GM10847 (cell line): Measurements from ENCODE around the gene GMEB1.

Experiments used
- POLR2A ChIP-seq: IDR thresholded peaks from 2 replicates; pipeline ENCODE4 v1.6.1; 2011; ENCODE audit not compliant: insufficient read length; ENCODE audit errors: extremely low read depth

The GMEB1 gene

GRCh38 chr1:28668956-28669723 is 556 bp downstream of the GMEB1 start:
- TF ChIP-seq POLR2A: no peak

GRCh38 chr1:28671254-28671780 is 2.7 kb downstream of the GMEB1 start:
- TF ChIP-seq POLR2A: no peak

DNA sequence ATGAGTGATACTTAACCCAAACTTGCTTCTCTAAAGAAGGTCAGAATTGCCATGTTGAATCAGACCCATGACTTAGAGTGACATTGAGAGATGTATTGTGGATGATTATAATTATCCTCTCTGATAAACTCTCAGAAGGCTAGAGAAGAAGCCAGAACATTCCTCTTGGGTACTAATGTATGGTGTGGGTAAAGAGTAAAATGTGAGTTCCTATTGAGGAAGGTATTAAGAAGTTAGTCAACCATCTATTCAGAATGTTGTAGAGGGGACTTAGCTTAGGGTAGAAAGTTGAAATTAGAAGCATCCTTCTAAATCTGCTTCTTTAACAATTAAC is 7.3 kb downstream of the GMEB1 start:
- no peak for TF ChIP-seq POLR2A

DNA sequence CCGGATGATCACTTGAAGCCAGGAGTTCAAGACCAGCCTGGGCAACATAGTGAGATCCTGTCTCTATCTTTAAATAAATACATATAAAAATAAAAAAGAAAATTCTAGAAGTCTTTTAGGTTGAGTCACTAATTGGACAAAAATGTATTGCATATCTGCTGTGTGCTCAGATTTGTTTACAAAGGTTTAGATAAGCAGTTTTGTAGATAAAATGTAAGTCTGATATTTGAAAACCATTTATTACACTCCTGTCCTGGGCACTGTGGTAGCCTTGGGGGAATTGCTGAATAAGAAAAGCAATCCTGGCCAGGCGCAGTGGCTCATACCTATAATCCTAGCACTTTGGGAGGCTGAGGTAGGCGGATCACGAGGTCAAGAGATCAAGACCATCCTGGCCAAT is 11.6 kb downstream of the GMEB1 start:
- TF ChIP-seq POLR2A: no peak

- TF ChIP-seq POLR2A: no peak
Measured at GRCh38 chr1:28682840-28683239, 14.3 kb downstream of the GMEB1 start.

- TF ChIP-seq POLR2A: no peak
Measured at GRCh38 chr1:28684937-28685336, 16.4 kb downstream of the GMEB1 start.

DNA sequence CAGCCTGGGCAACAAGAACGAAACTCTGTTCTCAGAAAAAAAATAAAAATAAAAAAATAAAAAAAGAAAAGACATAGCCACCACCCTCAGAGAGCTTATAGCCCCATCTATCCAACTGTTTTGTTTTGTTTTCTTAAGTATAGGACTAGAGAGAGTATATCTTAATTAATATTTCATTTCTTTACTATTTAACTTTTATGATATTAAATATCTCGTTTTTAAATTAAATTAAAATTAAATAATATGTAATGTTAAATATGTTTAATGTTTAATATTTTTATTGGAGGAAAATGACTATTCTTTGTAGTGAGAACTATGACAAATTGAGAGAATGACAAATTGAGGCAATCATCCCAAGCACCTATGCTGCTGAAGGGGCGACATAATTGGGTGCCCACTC is 35.0 kb downstream of the GMEB1 start:
- TF ChIP-seq POLR2A: no peak

DNA sequence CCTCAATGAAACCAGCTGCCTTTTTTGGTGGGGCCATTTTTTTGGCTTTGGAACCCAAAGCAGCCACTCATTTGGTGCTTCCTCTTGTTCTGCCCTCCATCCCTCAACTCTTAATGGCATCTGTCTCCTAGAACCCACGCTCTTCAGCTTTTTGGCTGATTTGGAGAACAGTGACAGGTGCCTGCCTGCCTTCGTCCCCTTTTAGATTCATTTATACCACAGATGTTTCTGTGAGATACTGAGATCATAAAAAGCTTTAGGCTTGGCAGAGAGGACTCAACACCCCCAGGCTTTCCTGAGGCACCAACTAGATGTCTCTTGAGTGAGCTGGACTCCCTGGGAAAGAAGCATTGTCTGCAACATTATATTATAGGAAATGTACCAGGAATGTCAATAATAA is 47.8 kb downstream of the GMEB1 start:
- no peak for TF ChIP-seq POLR2A

- TF ChIP-seq POLR2A: no peak
Measured at GRCh38 chr1:28718166-28718565, 49.6 kb downstream of the GMEB1 start.

- no peak for TF ChIP-seq POLR2A
Measured at GRCh38 chr1:28718586-28719331, 50.2 kb downstream of the GMEB1 start.

GRCh38 chr1:28719332-28719619 is 50.7 kb downstream of the GMEB1 start:
- no peak for TF ChIP-seq POLR2A

- TF ChIP-seq POLR2A: no peak
Measured at GRCh38 chr1:28720376-28720775, 51.8 kb downstream of the GMEB1 start.

DNA sequence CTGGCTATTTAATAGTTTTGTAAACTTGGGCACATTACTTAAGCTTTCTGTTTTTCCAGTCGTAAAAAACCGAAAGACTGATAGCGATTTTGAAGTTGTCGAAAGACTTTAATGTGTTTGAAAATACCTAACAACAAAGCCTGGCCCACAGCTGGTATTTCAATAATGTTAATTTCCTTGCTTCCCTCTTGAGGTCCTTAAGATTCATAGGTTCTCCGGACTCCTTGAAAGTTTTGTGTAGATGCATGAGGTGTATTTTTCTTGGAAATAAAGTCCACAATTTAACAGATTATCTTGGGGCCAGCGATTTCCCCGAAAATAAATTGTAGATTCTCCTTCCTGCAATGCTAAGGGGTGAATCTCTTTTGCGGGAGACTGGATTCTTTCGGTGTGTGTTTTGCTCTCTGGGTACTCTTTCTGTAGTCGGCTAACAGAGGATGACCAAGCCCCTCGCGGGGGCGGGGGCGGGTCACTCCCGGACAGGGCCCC is 67.4 kb downstream of the GMEB1 start:
- no peak for TF ChIP-seq POLR2A

- TF ChIP-seq POLR2A: peak; percentile 77
Measured at GRCh38 chr1:28736450-28737306, 68.1 kb downstream of the GMEB1 start, which contains the start of gene YTHDF2. YTHDF2 (plus strand) TSS chr1:28736940; CDS start chr1:28737121, 181 bp downstream.
